GM12892 (cell line): ENCODE data around the gene ARHGAP10.

Experiments
- POLR2A ChIP-seq: IDR thresholded peaks from 2 replicates; pipeline ENCODE4 v1.6.1; 2011; ENCODE audit warnings: low read depth, low read length, control low read depth
- TAF1 ChIP-seq: IDR thresholded peaks from 2 replicates; pipeline ENCODE4 v1.6.1; 2011; ENCODE audit warnings: low read depth, mild to moderate bottlenecking, control low read depth, low read length, borderline replicate concordance

GRCh38 chr4:147693218-147693617 lies 38.7 kb upstream of the ARHGAP10 start:
- TF ChIP-seq POLR2A (no peak), TAF1 (no peak)
